Measurements from ENCODE around the gene ANGPTL4. TPM values are rescaled to one million over a fixed set of nuclear protein-coding genes. Genes with fewer than 3 reads are reported as not detected.

The ANGPTL4 gene
- total RNA-seq, 2 experiments from 2014 or later = 1.7 to 2.9 TPM

DNA sequence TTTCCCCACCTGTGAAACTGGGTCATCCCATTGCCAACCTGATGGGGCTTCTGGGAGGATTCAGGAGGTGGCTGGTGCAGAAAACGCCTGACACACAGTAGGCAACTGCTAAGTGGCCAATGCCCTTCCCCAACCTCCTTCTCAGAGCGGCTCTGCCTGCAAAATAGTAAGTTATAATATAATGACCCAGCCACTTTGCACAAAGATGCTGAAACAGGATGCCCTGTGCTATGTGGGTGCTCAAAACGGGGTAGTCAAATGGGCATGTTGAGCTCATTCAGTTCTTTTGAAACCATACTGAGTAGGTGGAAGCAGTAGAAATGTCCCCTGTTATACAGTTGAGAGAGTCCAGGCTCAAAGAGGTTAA lies 49.7 kb downstream of the ANGPTL4 start:
- no peak for DNase-seq
- Mint-ChIP-seq H3K4me1 (ENCODE audit: low read depth) (peaks cover 11% of the 10 kb centered on the region), H3K36me3 (no peaks in the 10 kb centered on the region), H3K27me3 (no peaks in the 10 kb centered on the region), H3K4me3 (peak overlapping the region; percentile 67), H3K9me3 (no peaks in the 10 kb centered on the region), H3K27ac (no peak overlapping the region)
- ChIA-PET CTCF (interaction anchor here (0.7 to 6.2 kb wide), 24 partner anchors 8 to 175 kb away, joined by 3 to 84 read pairs (median 4); partner anchors contain the start of genes HNRNPM, MYO1F and ZNF414), POLR2A (interaction anchor here (0.7 to 2.3 kb wide), 5 partner anchors 28 to 100 kb away, joined by 3 to 16 read pairs (median 7); partner anchors contain the start of genes HNRNPM and ZNF414)
- intact Hi-C loops (cut with micrococcal nuclease) = loop anchor here (1.0 to 2.0 kb wide), 4 partner anchors 23 to 167 kb away; partner anchors contain the start of genes HNRNPM and RAB11B

DNA sequence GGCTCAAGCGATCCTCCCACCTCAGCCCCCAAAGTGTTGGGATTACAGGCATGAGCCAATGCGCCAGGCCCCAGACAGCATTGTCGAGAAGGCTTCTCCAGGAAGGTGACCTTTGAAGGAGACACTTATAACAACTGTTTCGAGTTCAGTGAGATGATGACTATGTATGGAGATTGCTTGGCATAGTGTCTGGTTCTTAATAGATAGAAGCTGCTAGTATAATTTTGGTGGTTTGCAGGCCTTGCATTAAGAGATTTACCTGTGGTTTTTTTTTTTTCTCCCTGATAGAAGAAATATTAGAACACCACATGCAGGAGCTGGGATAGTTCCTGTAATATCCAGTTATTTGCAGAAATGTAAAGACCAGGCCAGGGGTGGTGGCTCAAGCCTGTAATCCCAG lies 52.8 kb downstream of the ANGPTL4 start:
- Mint-ChIP-seq H3K4me1 (ENCODE audit: low read depth) (peaks cover 8% of the 10 kb centered on the region), H3K36me3 (no peaks in the 10 kb centered on the region), H3K9me3 (no peaks in the 10 kb centered on the region), H3K4me3 (no peak overlapping the region), H3K27ac (no peak overlapping the region), H3K27me3 (no peaks in the 10 kb centered on the region)
- POLR2A ChIA-PET = no interaction called here
- intact Hi-C loops (cut with micrococcal nuclease) = no loop called here
- no peak for DNase-seq
- CTCF ChIA-PET = interaction anchor here (0.7 kb wide), 1 partner anchor 26 kb away, joined by 3 read pairs; no protein-coding TSS in a partner anchor

DNA sequence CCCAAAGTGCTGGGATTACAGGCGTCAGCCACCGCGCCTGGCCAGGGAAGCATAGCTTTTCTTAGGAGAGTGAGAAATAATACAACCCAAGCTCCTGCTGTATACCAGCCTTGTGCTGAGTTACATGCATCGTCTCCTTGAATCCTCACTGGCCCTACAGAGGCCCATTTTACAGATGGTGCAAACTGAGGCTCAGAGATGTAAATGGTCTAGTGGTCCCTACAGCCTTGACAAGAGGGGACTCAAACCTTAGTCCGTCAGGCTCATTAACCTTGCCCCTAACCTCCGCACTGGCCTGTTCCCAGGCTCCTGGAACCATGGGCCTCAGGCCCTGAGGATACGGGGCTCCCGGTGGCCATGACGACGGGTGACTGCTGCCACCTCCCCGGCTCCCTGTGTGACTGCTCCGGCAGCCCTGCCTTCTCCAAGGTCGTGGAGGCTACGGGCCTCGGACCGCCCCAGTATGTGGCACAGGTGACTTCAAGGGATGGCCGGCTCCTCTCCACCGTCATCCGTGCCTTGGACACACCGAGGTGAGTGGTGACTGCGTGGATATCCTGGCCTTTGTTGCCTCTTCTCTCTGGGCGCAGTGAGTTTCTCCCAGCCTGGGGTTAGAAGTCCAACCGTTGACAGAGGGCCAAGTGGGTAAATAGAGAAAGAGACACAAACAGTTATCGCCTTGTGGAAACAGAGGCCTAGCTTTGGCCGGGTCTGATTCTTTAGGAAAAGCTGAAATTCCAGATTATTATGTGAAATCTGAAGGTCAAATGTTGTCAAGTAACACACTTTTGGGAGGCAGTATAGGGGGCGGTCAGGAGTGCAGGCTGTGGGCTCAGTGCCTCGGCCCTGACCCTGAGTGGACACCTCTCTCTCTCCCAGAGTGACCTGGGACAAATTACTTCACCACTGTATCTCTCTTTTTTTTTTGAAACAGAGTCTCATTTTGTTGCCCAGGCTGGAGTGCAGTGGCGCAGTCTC lies 57.8 kb downstream of the ANGPTL4 start:
- DNase-seq = no peak
- intact Hi-C loops (cut with micrococcal nuclease) = no loop called here
- Mint-ChIP-seq H3K36me3 (no peaks in the 10 kb centered on the region), H3K9me3 (no peaks in the 10 kb centered on the region), H3K27me3 (no peaks in the 10 kb centered on the region), H3K4me3 (no peak overlapping the region), H3K4me1 (ENCODE audit: low read depth) (no peaks in the 10 kb centered on the region), H3K27ac (no peak overlapping the region)
- POLR2A ChIA-PET = no interaction called here
- CTCF ChIA-PET = no interaction called here

DNA sequence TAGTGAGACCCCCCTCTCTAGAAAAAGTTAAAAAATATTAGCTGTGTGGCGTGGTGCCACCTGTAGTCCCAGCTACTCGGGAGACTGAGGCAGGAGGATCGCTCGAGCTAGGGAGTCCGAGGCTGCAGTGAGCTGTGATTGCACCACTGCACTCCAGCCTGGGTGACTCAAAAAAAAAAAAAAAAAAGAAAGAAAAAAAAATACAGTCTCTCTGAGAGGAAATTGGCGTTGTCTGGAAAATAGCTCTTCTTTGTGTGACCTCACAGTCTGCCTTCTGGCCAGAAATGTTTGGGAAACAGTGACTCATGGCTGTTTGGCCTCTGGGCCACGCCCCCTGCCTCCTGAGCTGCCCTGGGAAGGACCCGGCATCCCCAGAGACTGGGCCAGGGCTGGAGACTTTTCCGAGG lies 59.9 kb downstream of the ANGPTL4 start:
- Mint-ChIP-seq H3K27ac (no peak overlapping the region), H3K4me3 (no peak overlapping the region), H3K36me3 (peaks cover 2% of the 10 kb centered on the region), H3K4me1 (ENCODE audit: low read depth) (no peaks in the 10 kb centered on the region), H3K9me3 (no peaks in the 10 kb centered on the region), H3K27me3 (no peaks in the 10 kb centered on the region)
- ChIA-PET CTCF (interaction anchor here (1.3 to 2.4 kb wide), 3 partner anchors 12 to 70 kb away, joined by 3 to 6 read pairs (median 4); no protein-coding TSS in a partner anchor), POLR2A (interaction anchor here (1.5 kb wide), 1 partner anchor 21 kb away, joined by 4 read pairs; the partner anchor contains the start of gene HNRNPM)
- DNase-seq = no peak
- intact Hi-C loops (cut with micrococcal nuclease) = no loop called here

Small RNA genes within 50 kb of the gene (microRNA-seq; reads per million reads assigned to microRNA genes)
- 2.4 reads per million for gene MIR4999 (ENCODE audit: borderline microRNAs expressed, borderline number of aligned reads, borderline replicate concordance)

Other genes with a start within 250 kb of the ANGPTL4 start
- gene FBN3, start 214.6 kb upstream of the ANGPTL4 start, total RNA-seq = not detected
- 10 to 100 TPM; 24.3 to 25.1 TPM for gene CERS4, start 154.8 kb upstream of the ANGPTL4 start, total RNA-seq
- 10 to 100 TPM; 44.9 to 45.4 TPM for gene CD320, start 55.8 kb upstream of the ANGPTL4 start, total RNA-seq
- gene NDUFA7, start 42.8 kb upstream of the ANGPTL4 start, total RNA-seq = 10 to 100 TPM; 84.2 to 85.1 TPM
- gene RPS28, start 42.7 kb upstream of the ANGPTL4 start, total RNA-seq = 1,000 to 10,000 TPM; 2,068 to 2,091 TPM
- gene KANK3, start 20.9 kb upstream of the ANGPTL4 start, total RNA-seq = 1 to 10 TPM; 2.3 to 2.9 TPM
- gene RAB11B, start 26.2 kb downstream of the ANGPTL4 start, total RNA-seq = 10 to 100 TPM; 74.2 to 74.9 TPM
- 10 to 100 TPM; 14.5 to 16.0 TPM for gene MARCHF2, start 49.1 kb downstream of the ANGPTL4 start, total RNA-seq
- 100 to 1,000 TPM; 237 to 238 TPM for gene HNRNPM, start 80.8 kb downstream of the ANGPTL4 start, total RNA-seq
- gene PRAM1, start 138.5 kb downstream of the ANGPTL4 start, total RNA-seq = under 1 TPM; 0.73 to 1.00 TPM
- 10 to 100 TPM; 19.7 to 24.6 TPM for gene ZNF414, start 150.0 kb downstream of the ANGPTL4 start, total RNA-seq
- 10 to 100 TPM; 48.7 to 50.1 TPM for gene MYO1F, start 213.3 kb downstream of the ANGPTL4 start, total RNA-seq
- 1 to 10 TPM; 3.4 to 3.9 TPM for gene ADAMTS10, start 246.6 kb downstream of the ANGPTL4 start, total RNA-seq